Measurements from ENCODE around the gene DOHH. TPM values are rescaled to one million over a fixed set of nuclear protein-coding genes. Genes with fewer than 3 reads are reported as not detected.
A peak's percentile ranks its signal among the peaks of the same experiment; 100 is the strongest.

The DOHH gene
- total RNA-seq, 2 experiments from 2014 or later = 9.6 to 15.4 TPM

- Mint-ChIP-seq H3K36me3 (ENCODE audit: low read depth) (peaks cover 7% of the 10 kb centered on the region), H3K27me3 (no peaks in the 10 kb centered on the region), H3K4me1 (peaks cover 30% of the 10 kb centered on the region), H3K4me3 (no peak overlapping the region), H3K27ac (no peak overlapping the region), H3K9me3 (ENCODE audit: low read depth) (no peaks in the 10 kb centered on the region)
- no peak for ATAC-seq
- ChIA-PET CTCF (interaction anchor here (0.6 to 0.8 kb wide), 2 partner anchors 68 to 465 kb away, joined by 3 to 4 read pairs; partner anchors contain the start of gene GIPC3), POLR2A (interaction anchor here (0.7 kb wide), 1 partner anchor 64 kb away, joined by 4 read pairs; no protein-coding TSS in a partner anchor)
- DNase-seq = no peak
- intact Hi-C loops (cut with DNase I, micrococcal nuclease) = no loop called here
Observed at GRCh38 chr19:3517638-3518037, 17.2 kb upstream of the DOHH start.

DNA sequence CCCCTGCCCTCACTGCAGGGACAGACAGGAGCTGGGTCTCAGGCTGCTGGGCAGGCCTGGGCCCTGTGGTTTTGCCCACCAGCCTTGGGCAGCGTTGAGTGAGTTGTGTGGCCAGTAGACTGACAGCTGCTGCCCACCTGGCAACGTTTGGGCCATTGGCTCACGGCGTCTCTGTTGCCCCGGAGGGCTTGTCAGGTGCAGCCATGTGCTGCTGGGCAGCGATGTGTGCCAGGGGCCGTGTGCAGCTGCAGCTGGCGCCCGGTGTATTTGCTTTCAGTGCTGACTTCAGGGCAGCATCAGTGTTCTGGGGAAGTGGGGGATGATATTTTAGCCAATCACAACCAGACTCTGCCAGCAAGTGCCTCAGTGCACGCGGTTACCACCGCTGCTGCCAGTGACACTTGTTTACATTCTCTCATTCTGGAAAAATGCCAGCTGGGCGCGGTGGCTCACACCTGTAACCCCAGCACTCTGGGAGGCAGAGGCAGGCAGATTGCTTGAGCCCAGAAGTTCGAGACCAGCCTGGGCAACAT is 16.3 kb upstream of the DOHH start:
- ChIA-PET POLR2A (no interaction called here), CTCF (interaction anchor here (0.6 to 1.4 kb wide), 2 partner anchors 14 to 40 kb away, joined by 3 to 4 read pairs; no protein-coding TSS in a partner anchor)
- peaks cover 5% of the 10 kb centered on the region for H3K36me3 Mint-ChIP-seq (ENCODE audit: low read depth)
- peak; percentile 69 for DNase-seq
- H3K27ac Mint-ChIP-seq = peak overlapping the region; percentile 8
- no peaks in the 10 kb centered on the region for H3K9me3 Mint-ChIP-seq (ENCODE audit: low read depth)
- intact Hi-C loops (cut with DNase I, micrococcal nuclease) = no loop called here
- peaks cover 32% of the 10 kb centered on the region for H3K4me1 Mint-ChIP-seq
- peak; percentile 62 for ATAC-seq
- no peak overlapping the region for H3K4me3 Mint-ChIP-seq
- no peaks in the 10 kb centered on the region for H3K27me3 Mint-ChIP-seq

GRCh38 chr19:3515891-3516422 is 15.5 kb upstream of the DOHH start:
- Mint-ChIP-seq H3K27me3 (no peaks in the 10 kb centered on the region), H3K9me3 (ENCODE audit: low read depth) (no peaks in the 10 kb centered on the region), H3K27ac (no peak overlapping the region), H3K4me1 (peaks cover 32% of the 10 kb centered on the region), H3K36me3 (ENCODE audit: low read depth) (peaks cover 2% of the 10 kb centered on the region), H3K4me3 (no peak overlapping the region)
- ChIA-PET CTCF (interaction anchor here (0.6 to 1.5 kb wide), 5 partner anchors 11 to 1444 kb away, joined by 3 to 4 read pairs (median 3); no protein-coding TSS in a partner anchor), POLR2A (no interaction called here)
- intact Hi-C loops (cut with DNase I, micrococcal nuclease) = no loop called here
- no peak for DNase-seq
- ATAC-seq = no peak

- CTCF ChIA-PET = interaction anchor here (0.6 to 1.5 kb wide), 2 partner anchors 564 to 625 kb away, joined by 3 read pairs; no protein-coding TSS in a partner anchor
Observed at GRCh38 chr19:3514930-3515329, 14.5 kb upstream of the DOHH start.

GRCh38 chr19:3513229-3514140 is 13.0 kb upstream of the DOHH start:
- no peak overlapping the region for H3K4me3 Mint-ChIP-seq
- CTCF ChIA-PET = no interaction called here
- POLR2A ChIA-PET = no interaction called here

More at GRCh38 chr19:3514930-3515329, 14.5 kb upstream of the DOHH start:
- Mint-ChIP-seq H3K9me3 (ENCODE audit: low read depth) (no peaks in the 10 kb centered on the region), H3K27me3 (no peaks in the 10 kb centered on the region), H3K36me3 (ENCODE audit: low read depth) (peaks cover 2% of the 10 kb centered on the region), H3K4me3 (no peak overlapping the region), H3K27ac (no peak overlapping the region), H3K4me1 (peaks cover 39% of the 10 kb centered on the region)
- POLR2A ChIA-PET = interaction anchor here (0.8 kb wide), 1 partner anchor 918 kb away, joined by 3 read pairs; no protein-coding TSS in a partner anchor
- DNase-seq (no peak), ATAC-seq (no peak)
- intact Hi-C loops (cut with DNase I, micrococcal nuclease) = no loop called here

GRCh38 chr19:3512562-3513228 is 12.2 kb upstream of the DOHH start:
- Mint-ChIP-seq H3K36me3 (ENCODE audit: low read depth) (peaks cover 15% of the 10 kb centered on the region), H3K4me1 (peaks cover 56% of the 10 kb centered on the region), H3K4me3 (no peak overlapping the region), H3K27me3 (no peaks in the 10 kb centered on the region), H3K9me3 (ENCODE audit: low read depth) (no peaks in the 10 kb centered on the region), H3K27ac (no peak overlapping the region)
- intact Hi-C loops (cut with DNase I, micrococcal nuclease) = no loop called here
- CTCF ChIA-PET = no interaction called here
- ATAC-seq (no peak), DNase-seq (no peak)
- POLR2A ChIA-PET = no interaction called here

More at GRCh38 chr19:3513229-3514140, 13.0 kb upstream of the DOHH start:
- no peaks in the 10 kb centered on the region for H3K27me3 Mint-ChIP-seq
- no peak for ATAC-seq
- H3K9me3 Mint-ChIP-seq (ENCODE audit: low read depth) = no peaks in the 10 kb centered on the region
- no peak overlapping the region for H3K27ac Mint-ChIP-seq
- no peak for DNase-seq
- H3K4me1 Mint-ChIP-seq = peaks cover 53% of the 10 kb centered on the region
- intact Hi-C loops (cut with DNase I, micrococcal nuclease) = no loop called here
- H3K36me3 Mint-ChIP-seq (ENCODE audit: low read depth) = peaks cover 13% of the 10 kb centered on the region

DNA sequence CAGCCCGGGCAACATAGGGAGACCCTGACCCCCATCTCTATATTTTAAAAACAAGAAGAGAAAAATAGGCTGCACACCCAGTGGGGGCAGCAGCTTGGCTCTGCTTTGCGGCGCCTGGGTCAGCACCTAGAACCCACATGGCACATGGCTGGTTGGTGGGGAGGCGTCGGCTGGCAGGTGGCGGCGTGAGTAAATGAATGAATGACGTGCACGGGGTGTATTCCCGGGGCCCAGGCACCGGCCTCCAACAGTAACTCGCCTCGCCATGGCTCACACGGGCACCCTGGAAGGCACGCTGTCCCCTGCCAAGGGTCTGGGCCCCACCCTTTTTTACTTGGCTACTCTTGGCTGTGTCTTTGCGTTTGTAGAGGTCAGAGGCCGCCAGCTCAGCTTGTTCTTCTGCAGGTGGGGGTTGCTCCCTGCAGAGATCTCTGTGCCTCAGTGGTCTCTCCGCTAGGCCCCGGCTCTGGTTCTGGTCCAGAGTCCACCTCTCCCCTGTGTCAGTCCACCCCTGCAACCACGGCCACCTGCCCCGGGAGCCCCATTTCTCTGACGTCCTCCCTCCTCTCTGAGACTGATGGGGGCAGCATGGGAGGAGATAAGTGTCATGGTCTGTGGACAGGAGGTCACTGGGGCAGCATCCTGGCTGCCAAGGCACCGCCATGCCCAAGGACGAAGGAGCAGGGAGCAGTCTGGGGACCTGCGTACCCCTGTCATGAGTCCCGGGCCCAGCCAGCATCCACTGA is 11.2 kb upstream of the DOHH start:
- CTCF ChIA-PET = no interaction called here
- no peaks in the 10 kb centered on the region for H3K27me3 Mint-ChIP-seq
- H3K9me3 Mint-ChIP-seq (ENCODE audit: low read depth) = no peaks in the 10 kb centered on the region
- no peak overlapping the region for H3K27ac Mint-ChIP-seq
- peaks cover 23% of the 10 kb centered on the region for H3K36me3 Mint-ChIP-seq (ENCODE audit: low read depth)
- ATAC-seq = no peak
- DNase-seq = no peak
- H3K4me3 Mint-ChIP-seq = no peak overlapping the region
- intact Hi-C loops (cut with DNase I, micrococcal nuclease) = no loop called here
- POLR2A ChIA-PET = no interaction called here
- peaks cover 59% of the 10 kb centered on the region for H3K4me1 Mint-ChIP-seq

DNA sequence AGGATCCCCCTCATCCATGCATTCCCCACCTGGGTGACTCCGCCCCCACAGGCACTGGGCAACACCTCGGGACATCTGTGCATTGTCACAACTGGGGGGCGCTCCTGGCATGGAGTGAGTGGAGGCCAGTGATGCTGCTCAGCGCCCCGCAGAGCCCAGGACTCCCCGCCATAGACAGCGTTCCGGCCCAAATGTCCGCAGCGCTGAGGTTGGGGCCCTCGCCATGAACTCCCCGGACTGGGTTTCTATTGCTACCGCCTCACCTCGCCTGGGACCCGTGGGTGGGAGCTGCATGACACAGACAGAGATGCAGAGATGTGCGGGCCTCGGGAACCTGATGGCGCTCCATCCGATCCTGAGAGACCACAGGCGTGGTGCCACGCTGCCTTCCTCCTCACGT is 10.3 kb upstream of the DOHH start:
- no peaks in the 10 kb centered on the region for H3K27me3 Mint-ChIP-seq
- POLR2A ChIA-PET = no interaction called here
- H3K36me3 Mint-ChIP-seq (ENCODE audit: low read depth) = peaks cover 23% of the 10 kb centered on the region
- ATAC-seq = no peak
- H3K9me3 Mint-ChIP-seq (ENCODE audit: low read depth) = no peaks in the 10 kb centered on the region
- no peak for DNase-seq
- intact Hi-C loops (cut with DNase I, micrococcal nuclease) = no loop called here
- peaks cover 51% of the 10 kb centered on the region for H3K4me1 Mint-ChIP-seq
- H3K4me3 Mint-ChIP-seq = no peak overlapping the region
- CTCF ChIA-PET = no interaction called here
- no peak overlapping the region for H3K27ac Mint-ChIP-seq

DNA sequence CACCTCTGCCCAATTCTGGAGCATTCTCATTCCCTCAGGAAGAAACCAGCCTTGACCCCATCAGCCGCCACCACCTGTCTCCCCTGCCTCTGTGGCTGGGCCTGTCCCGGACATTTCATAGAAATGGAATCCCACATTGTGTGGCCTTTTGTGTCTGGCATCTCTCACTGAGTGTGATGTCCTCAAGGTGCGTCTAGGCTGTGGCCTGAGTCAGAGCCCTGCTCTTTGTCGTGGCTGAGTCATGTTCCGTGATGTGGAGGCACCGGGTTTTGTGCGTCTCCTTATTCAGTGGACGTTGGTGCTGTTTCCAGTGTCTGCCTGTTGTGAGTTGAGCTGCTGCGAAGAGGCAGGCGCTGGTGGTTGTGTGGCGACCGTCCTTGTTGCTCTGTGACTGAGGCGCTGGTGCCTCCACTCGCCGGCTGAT is 9.1 kb upstream of the DOHH start:
- H3K9me3 Mint-ChIP-seq (ENCODE audit: low read depth) = no peaks in the 10 kb centered on the region
- no peaks in the 10 kb centered on the region for H3K27me3 Mint-ChIP-seq
- ChIA-PET CTCF (no interaction called here), POLR2A (no interaction called here)
- H3K36me3 Mint-ChIP-seq (ENCODE audit: low read depth) = peaks cover 23% of the 10 kb centered on the region
- peak; percentile 16 for ATAC-seq
- peak overlapping the region; percentile 76 for H3K27ac Mint-ChIP-seq
- peak; percentile 69 for DNase-seq
- H3K4me1 Mint-ChIP-seq = peaks cover 54% of the 10 kb centered on the region
- H3K4me3 Mint-ChIP-seq = peak overlapping the region; percentile 25
- intact Hi-C loops (cut with DNase I, micrococcal nuclease) = loop anchor here (5.0 to 10.0 kb wide), 7 partner anchors 48 to 1182 kb away; partner anchors contain the start of genes HDGFL2 (in 1 of the 2), LSM7 (in 1 of the 2), MAP2K2 (in 1 of the 2) and MFSD12 (in 1 of the 2)

GRCh38 chr19:3508771-3509535 is 8.5 kb upstream of the DOHH start:
- H3K4me1 Mint-ChIP-seq = peaks cover 51% of the 10 kb centered on the region

More at GRCh38 chr19:3508771-3509535, 8.5 kb upstream of the DOHH start:
- peaks cover 23% of the 10 kb centered on the region for H3K36me3 Mint-ChIP-seq (ENCODE audit: low read depth)
- H3K27ac Mint-ChIP-seq = peak overlapping the region; percentile 76
- peak overlapping the region; percentile 84 for H3K4me3 Mint-ChIP-seq
- no peaks in the 10 kb centered on the region for H3K9me3 Mint-ChIP-seq (ENCODE audit: low read depth)
- H3K27me3 Mint-ChIP-seq = no peaks in the 10 kb centered on the region
- POLR2A ChIA-PET = no interaction called here
- DNase-seq = peak; percentile 30
- intact Hi-C loops (cut with DNase I, micrococcal nuclease) = loop anchor here (5.0 to 10.0 kb wide), 7 partner anchors 48 to 1182 kb away; partner anchors contain the start of genes HDGFL2 (in 1 of the 2), LSM7 (in 1 of the 2), MAP2K2 (in 1 of the 2) and MFSD12 (in 1 of the 2)
- CTCF ChIA-PET = no interaction called here
- no peak for ATAC-seq
